Fibroblast of skin of abdomen (primary cell): ENCODE data around the gene SMAD7.

Experiments used
- DNase-seq: peaks from one replicate; pipeline ENCODE4 v3.0.0-alpha.2; 2013

Gene SMAD7

GRCh38 chr18:48943736-48944527, 6.8 kb downstream of the SMAD7 start:
- no peak for DNase-seq

DNA sequence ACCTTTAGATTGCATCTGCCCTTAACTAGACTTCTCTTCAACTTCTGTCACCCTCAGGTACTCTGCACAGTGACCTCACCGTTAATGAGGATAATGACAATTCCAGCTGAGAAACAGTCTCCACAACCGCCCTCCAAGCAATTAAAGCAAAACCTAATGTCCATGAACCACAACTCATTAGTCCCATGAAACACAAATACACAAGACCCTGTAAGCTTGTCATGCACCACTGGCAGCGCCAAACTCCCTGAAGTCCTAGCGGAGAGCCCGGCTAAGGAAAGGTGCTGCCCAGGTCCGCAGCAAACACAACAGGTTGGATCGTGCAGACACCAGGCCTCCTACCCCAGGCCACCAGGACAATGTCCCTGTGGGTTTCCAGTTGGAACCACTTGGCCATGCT, 7.4 kb downstream of the SMAD7 start:
- no peak for DNase-seq

DNA sequence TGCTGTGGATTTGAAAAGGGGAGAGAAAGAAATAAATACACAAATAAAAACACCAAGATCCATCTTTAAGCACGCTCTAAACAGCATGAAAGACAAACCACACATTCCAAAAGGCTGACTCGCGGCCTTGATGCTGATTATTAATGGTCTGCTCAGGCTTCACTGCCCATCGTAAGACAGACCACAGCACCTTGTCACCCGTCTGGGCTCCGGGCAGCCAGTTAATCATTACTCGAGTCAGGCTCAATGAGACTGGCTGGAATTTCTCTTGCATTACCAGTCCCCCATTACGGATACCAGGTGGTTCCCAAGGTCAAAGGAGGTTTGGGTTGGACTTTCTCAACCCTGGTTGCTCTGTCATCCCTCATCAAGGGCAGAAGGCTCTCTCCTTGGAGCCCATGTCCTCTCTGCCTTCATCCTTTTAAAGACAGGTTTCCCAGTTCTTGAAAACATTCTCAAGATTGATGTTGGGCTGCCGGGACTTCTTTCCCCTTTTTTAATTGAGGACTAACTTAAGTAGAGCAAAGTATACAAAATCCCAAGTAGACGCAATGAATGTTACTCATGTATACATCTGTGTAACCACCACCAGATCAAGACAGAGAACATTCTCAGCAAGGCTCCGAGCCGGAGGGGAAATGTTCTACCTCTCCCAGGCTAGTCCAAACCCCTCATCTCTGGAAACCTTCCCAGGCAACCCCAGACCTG, 8.1 kb downstream of the SMAD7 start:
- DNase-seq: peak; percentile 98

DNA sequence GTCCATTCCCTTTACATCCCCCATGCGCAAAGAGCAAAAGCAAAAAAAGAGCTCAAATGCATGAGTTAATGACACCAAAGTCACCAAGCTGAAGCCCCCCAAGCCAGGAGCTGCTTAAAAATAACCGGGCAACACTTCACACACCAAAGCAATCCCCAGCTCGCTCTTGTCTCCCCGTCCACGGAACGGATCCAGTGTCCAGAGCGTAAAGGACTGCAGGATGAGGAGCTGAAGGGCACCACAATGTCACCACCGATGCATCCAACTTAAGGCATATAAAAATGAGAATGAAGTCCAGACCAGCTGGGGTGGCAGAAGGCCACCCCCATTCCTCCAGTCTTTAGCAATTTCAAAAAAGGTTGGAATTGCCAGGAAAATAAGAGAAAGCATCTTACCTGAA, 8.7 kb downstream of the SMAD7 start:
- DNase-seq: no peak

DNA sequence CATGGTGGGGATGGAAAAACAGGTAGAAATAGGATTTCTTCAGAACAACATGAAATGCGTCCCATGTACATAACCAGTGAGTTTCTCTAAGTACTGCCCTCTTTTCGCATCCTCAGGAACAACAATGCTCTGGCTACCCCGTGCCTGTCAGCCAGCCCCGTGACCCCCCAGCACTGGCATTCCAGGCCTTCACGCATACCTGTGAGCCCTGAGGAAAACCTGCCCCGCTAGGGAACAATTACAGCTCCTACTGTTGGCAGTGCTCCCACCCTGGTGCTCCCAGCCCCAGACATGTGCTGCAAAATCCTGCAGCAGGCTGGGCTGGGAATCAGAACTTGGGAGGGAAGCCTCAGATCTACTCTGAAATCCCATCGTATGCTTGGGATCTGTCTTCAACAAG, 9.1 kb downstream of the SMAD7 start:
- no peak for DNase-seq

- no peak for DNase-seq
Measured at GRCh38 chr18:48940854-48941611, 9.7 kb downstream of the SMAD7 start.

DNA sequence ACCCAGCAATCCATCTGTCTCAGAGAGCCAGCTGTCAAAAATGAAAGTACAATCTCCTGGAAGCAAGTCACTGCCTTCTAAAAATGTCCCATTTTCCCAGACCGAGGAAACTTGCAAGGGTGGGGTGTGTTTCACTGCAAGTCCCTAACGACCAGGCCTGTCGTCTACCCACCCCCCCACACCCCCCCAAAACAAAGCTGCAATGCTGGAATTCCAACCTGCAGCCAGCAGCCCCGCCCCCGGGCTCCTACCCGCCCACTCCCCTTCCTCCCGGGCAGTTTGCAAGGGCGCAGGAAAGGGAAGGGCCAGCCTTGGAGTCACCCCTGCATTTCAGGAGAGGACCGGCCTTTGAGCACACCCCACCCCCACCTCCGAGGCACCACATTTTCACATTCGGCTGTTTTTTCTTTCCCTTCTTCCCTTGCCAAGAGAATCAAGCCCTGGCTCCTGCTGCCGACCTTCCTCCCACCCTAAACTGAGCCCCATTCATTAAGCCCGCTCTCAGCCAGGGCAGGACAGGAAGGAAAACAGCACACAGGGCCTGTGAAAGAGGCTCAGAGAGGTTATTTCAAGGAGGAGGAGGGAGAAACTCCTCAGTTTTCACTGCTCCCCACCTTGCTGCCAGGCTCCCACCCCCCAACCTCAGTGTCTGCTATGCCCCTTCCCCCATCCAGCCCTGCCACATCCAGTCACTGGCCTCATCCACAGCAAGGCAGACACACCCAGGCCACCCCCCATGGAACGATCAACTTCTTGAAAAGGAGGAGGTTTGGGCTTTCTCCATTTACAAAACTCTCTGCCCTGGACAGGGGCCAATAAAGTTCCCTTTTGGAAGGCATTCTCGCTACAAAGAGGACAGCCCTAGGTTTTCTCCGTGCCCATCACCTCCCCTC, 11.3 kb downstream of the SMAD7 start:
- peak; percentile 63 for DNase-seq

GRCh38 chr18:48938827-48939204, 11.9 kb downstream of the SMAD7 start:
- no peak for DNase-seq

DNA sequence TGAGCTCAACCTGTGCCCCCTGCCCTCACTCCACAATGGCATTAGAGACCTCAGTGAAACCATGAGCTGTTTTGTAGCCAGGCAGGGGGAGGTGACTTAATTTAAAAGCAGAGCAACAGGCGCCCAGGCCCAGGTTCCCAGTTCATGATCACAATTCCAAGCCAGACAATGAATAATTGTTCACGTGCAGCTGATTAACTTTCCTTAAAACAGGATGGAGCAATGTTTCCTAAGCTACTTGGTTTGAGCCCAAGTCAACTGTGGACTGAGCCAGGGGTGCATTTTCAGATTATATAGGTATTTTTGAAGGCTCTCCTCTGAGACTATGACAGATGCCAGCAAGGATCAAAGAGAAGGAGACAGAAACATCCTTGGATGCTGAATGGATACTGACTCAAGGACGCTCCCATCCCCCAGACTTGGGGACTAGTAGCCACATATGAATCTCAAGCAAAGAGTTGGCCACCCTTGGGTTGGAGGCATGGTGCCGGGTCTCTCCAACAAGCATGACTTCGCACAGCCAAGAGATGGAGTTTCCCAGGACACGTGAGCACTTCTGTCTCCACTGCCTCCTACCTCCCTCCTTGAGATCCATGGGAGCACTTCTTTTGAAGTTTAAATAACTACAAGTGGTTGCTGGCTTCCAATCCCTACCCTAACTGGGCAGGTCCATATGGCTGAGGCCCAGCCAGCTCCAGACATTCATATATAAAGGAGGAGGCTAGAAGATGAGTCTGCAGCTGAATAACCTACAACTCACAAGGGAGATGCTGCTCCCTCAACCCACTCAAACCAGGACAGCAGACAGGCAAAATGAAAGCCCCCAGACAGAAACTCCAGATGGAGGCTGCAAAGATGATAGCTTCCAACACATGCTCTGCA, 12.7 kb downstream of the SMAD7 start:
- no peak for DNase-seq

GRCh38 chr18:48935433-48935774, 15.4 kb downstream of the SMAD7 start:
- DNase-seq: no peak

- no peak for DNase-seq
Measured at GRCh38 chr18:48934723-48935432, 15.9 kb downstream of the SMAD7 start.

DNA sequence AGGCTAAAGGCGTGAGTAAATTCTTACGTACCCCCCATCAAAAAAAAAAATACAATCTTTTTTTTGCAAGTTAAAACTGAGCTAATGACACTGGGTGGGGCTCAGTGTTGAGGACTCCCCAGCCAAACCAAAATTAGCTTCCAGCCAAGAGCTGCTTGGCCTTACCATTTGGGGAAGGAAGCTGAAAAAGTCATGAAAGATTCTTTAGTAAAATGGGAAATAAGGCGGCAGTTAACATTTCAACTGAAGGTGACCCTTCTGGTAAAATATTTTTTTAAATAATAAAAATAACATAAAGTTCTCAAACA, 16.4 kb downstream of the SMAD7 start:
- DNase-seq: no peak

DNA sequence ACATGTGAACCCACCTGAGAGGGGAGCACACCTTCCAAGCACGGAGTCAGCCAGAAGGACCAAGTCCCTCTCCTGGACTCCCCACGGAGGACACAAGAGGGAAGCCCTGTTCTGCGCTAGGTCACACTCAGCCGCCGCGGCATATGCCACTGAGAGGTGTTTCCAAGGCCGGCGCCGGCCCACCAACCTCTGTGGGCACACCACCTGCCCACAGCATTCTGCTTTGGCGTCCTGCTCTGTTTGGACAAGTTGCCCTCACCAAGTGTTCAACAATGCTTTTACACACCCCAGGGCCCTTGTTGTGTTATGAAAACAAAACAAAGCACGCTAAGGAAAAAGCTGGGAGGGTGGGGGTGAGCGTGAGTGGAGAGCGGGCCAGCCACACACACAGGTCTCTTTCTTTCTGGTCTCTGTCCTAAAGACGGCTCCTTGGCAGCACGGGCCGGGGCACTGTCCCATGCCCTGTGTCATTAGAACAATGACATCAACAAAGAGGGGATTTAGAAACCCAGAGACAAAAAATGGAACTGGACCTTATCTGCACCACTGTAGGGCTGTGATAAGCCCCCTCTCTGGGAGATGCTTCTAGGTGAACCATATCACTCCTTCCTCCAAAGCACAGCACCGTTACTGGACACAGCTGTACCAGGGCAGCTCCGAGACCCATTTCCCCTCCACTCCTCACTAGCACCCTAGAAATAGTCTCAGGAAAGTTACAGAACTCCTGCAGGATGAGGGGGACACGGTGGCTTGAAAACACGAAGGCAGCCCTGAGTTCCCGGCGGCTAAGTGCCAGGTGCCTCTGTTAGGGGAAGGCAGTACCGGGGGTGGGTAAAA, 17.0 kb downstream of the SMAD7 start:
- DNase-seq: no peak

DNA sequence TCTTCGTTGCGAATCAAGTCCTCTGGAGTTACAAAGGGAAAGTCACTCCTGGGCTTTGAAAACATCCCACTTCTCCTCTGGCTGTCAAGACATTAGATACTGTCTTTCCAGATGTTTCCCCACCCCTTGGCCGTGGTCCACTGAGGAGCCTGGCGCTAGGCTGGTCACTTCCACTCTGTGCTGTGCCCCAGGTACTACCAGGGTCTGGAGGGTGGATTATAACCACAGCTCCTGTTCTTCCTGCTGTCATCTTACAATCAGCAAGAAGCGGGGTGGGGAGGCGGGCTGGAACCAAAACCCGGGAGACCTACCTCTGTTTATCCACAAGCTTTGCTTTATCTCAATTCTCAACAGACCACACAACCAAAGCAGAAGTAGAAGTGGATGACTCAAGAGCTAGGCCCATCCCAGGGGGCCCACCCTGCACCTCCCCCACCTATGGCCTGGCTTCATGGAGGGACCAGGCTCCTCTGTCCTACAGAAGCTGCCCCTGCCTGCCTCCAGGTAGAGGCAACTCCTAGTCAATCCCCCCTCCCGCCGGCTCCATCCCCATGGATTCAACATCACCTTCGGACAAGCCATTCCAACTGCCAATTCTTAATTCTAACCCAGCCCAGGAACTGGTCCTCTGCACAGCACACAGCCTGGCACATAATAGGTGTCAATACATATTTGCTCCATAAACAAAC, 17.8 kb downstream of the SMAD7 start:
- DNase-seq: no peak

GRCh38 chr18:48932462-48932818, 18.3 kb downstream of the SMAD7 start:
- DNase-seq: no peak

DNA sequence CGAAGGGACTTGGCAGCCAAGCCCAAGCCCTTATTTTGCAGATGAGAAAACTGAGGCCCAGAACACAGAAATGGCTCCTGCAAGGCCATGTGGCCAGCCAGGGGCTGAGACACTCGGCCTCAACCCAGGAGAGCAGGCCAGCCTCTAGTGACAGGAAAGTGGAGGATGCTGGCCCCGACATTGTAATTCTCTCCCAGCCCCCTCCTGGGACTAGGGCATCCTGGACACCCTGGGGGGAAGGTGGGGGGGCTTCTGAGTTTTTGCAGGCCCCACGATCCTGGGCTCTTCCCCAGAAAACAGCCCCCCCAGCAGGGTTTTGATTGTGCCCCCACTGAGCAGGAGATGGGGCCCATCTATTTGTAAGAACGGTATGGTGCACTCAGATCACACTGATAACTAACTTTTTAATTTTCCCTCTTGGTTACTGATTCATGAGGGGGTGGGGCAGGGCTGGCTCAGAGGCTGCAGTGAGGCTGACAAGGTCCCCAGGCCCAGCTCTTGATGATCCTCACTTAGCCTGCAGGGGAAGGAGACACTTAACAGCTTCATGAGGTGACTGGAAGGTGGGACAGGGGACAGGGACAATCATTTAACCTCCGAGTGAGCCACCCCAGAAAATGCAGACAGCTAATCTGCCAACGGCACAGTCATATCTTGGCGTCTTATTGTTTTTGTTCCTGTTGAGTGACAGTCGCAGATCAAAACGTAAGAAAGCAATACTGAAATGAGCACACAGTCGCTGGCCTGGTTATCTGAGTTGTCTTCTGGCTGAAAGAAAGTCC, 18.9 kb downstream of the SMAD7 start:
- DNase-seq: no peak

DNA sequence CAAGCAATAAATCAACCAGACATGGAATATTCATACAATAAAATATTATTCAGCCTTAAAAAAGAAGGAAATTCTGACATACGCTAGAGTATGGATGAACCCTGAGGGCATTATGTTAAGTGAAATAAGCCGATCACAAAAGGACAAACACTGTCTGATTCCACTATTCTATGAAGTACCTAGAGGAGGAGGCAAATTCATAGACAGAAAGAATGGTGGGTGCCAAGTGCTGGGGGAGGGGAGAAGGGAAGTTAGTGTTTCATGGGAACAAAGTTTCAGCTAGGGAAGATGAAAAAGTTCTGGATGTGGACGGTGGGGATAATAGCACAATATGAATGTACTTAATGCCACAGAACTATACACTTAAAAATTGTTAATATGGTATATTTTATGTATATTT, 19.8 kb downstream of the SMAD7 start:
- no peak for DNase-seq

- DNase-seq: peak; percentile 80
Measured at GRCh38 chr18:48929941-48930713, 20.6 kb downstream of the SMAD7 start.
